Esophagus squamous epithelium (tissue), 5 donors: ENCODE results near the gene ARSA. TPM values are rescaled to one million over a fixed set of nuclear protein-coding genes. Genes with fewer than 3 reads are reported as not detected.
"Not testable (repeated sequence)": the region's sequence is repeated elsewhere in the genome, so short reads cannot be mapped to it uniquely, and the experiment has no call there.

Experiments
- DNase-seq: peaks from one replicate; lab custom pipeline; 2025; lab: John Stamatoyannopoulos, UW
- H3K27ac ChIP-seq, 4 donors: fragments of 200-600 bp; sonication (generic); one replicate each; pipeline ENCODE4 v1.5.1; 2016 to 2019; ENCODE audit warnings: mild to moderate bottlenecking in 1 of 4
- H3K27me3 ChIP-seq, 4 donors: fragments of 200-600 bp; sonication (generic); 1 replicate in 3 of 4; 2 replicates in 1 of 4; pipeline versions ENCODE4 v1.5.1 to v1.6.0; 2017 to 2021; ENCODE audit warnings: antibody characterized with exemption in 1 of 4
- H3K36me3 ChIP-seq, 3 donors: fragments of 200-600 bp; sonication (generic); one replicate each; pipeline ENCODE4 v1.5.1; 2016 to 2019
- H3K4me1 ChIP-seq, 3 donors: fragments of 200-600 bp; sonication (generic); one replicate each; pipeline ENCODE4 v1.5.1; 2017 to 2019
- H3K4me3 ChIP-seq, 4 donors: fragments of 200-600 bp; sonication (generic); 1 replicate in 3 of 4; 2 replicates in 1 of 4; pipeline ENCODE4 v1.5.1; 2016 to 2019; ENCODE audit warnings: mild to moderate bottlenecking in 2 of 4, moderate library complexity in 1 of 4
- H3K9me3 ChIP-seq, 3 donors: fragments of 200-600 bp; sonication (generic); one replicate each; pipeline ENCODE4 v1.5.1; 2016 to 2019
- CTCF ChIP-seq, 6 experiments: fragments of 450-650 bp in 4 of 6; fragments of 200-600 bp in 2 of 6; sonication (generic) in 2 of 6; IDR thresholded peaks; one replicate each; pipeline ENCODE4 v1.5.1; 2016 to 2019; ENCODE audit warnings: antibody characterized with exemption in 6 of 6, mild to moderate bottlenecking in 4 of 6, moderate library complexity in 4 of 6
- POLR2A ChIP-seq, 4 donors: fragments of 450-650 bp; IDR thresholded peaks; one replicate each; pipeline ENCODE4 v1.6.1; 2017; ENCODE audit warnings: antibody characterized with exemption in 4 of 4, mild to moderate bottlenecking in 4 of 4, moderate library complexity in 3 of 4
- WGBS, 2 donors: methylation state at CpG; one replicate each; pipeline ENCODE4 v1.1.5; 2018; 5-methylcytosine and 5-hydroxymethylcytosine counted together
- intact Hi-C: fragments of 100-400 bp; cut with DNase I; formaldehyde crosslinking; loops from one replicate; pipeline ENCODE4 v1.15.0; 2022
- total RNA-seq, 4 donors: library from RNA; depleted of rRNA; stranded (reverse); fragments of >200 nt; gene quantifications; one replicate each; pipeline ENCODE4 v1.1.0, GENCODE V29; 2016
- donor health status: DM: yes; HTN: yes; CAD: no.

ARSA gene
- total RNA-seq, 4 donors from 2014 or later, result 18.7 to 47.0 (median 28.6) TPM

GRCh38 chr22:50653256-50653655, 25.3 kb upstream of the ARSA start:
- 89 to 90% methylated on average over 10 of the region's 10 CpGs for WGBS, 2 donors
- TF ChIP-seq POLR2A (IDR thresholded peaks at IDR 0.05), result no peak
- TF ChIP-seq CTCF (IDR thresholded peaks at IDR 0.05), result no peak
- intact Hi-C loops, result no loop called here
- H3K4me3 ChIP-seq, result no peak overlapping the region
- DNase-seq, result no peak
- peaks cover 0 to 12% (median 10%) of the 10 kb centered on the region in 3 donors for H3K9me3 ChIP-seq
- H3K27me3 ChIP-seq, result peaks cover 0 to 43% (median 0%) of the 10 kb centered on the region in 4 donors
- H3K36me3 ChIP-seq, result no peaks in the 10 kb centered on the region
- no peak overlapping the region for H3K27ac ChIP-seq
- peaks cover 0 to 3% (median 0%) of the 10 kb centered on the region in 3 donors for H3K4me1 ChIP-seq

DNA sequence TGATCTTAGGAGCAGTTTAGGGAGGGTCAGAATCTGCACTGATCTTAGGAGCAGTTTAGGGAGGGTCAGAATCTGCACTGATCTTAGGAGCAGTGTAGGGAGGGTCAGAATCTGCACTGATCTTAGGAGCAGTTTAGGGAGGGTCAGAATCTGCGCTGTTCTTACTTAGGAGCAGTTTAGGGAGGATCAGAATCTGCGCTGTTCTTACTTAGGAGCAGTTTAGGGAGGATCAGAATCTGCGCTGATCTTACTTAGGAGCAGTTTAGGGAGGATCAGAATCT, 15.8 kb upstream of the ARSA start:
- DNase-seq, H3K27ac ChIP-seq, intact Hi-C loops, H3K4me3 ChIP-seq, H3K36me3 ChIP-seq: not testable (repeated sequence)
- 74% methylated on average over 3 of the region's 3 CpGs for WGBS, 2 donors
- Histone ChIP-seq H3K4me1 (peaks cover 0 to 15% (median 13%) of the 10 kb centered on the region in 3 donors), H3K27me3 (peaks cover 0 to 54% (median 0%) of the 10 kb centered on the region in 4 donors), H3K9me3 (peaks cover 0 to 10% (median 7%) of the 10 kb centered on the region in 3 donors)

GRCh38 chr22:50643021-50643820, 15.3 kb upstream of the ARSA start:
- H3K4me3 ChIP-seq, DNase-seq, H3K27ac ChIP-seq, H3K9me3 ChIP-seq, H3K36me3 ChIP-seq, intact Hi-C loops: not testable (repeated sequence)
- H3K4me1 ChIP-seq, result peaks cover 0 to 15% (median 13%) of the 10 kb centered on the region in 3 donors
- H3K27me3 ChIP-seq, result peaks cover 0 to 54% (median 0%) of the 10 kb centered on the region in 4 donors
- WGBS, 2 donors, result 87 to 91% methylated on average over 11 of the region's 17 CpGs

DNA sequence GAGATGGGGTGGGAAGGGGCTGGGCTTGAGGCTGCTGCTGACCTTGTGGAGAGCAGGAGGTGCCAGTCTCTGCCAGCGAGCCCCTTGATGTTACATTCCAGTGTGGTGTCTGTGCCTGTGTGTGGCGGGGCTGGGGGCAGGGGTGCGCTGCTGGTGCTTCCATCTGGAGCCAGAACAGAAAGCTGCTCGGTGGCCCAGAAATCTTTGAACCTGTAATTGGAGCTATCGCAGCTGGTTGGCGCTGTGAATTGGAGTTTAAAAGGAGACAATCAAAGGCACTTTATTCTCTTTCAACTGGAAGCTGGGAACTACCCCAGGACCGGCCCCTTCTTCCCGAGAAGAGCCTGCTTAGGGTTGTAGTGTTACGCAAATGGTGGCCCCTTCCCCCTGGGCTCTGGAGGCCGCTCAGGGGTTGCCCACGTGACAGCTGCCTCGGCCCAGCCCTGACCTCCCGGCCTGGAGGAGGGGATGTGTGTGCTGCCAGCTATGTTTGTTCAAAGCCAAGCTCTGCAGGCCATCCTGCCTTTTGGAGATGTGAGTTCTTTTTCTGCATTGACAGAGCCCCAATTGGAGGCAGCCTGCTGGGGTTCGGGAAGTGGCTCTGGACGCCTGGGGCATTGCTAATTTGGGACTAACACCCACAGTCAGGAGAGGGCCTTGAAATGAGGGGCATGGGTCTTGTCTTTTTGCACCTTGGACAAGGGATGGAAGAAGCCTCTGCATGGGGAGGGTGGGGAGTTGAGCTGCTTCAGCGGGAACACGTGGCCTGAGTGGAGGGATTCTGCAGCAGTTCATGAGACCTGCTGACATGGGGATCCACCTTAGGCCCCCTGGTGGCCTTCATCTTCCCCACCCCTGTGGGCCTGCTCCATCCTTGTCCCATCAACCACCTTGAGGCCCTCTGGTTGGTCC, 14.0 kb upstream of the ARSA start:
- Histone ChIP-seq H3K36me3 (no peaks in the 10 kb centered on the region), H3K9me3 (no peaks in the 10 kb centered on the region), H3K4me1 (peaks cover 0 to 15% (median 13%) of the 10 kb centered on the region in 3 donors), H3K4me3 (no peak overlapping the region), H3K27me3 (peaks cover 0 to 54% (median 0%) of the 10 kb centered on the region in 4 donors), H3K27ac (peak overlapping the region in 1 of 4 donors; percentile 54)
- TF ChIP-seq POLR2A (IDR thresholded peaks at IDR 0.05), result no peak
- TF ChIP-seq CTCF (IDR thresholded peaks at IDR 0.05), result peak in 5 of 6 experiments; percentile 12 to 37 (median 18)
- intact Hi-C loops, result no loop called here
- no peak for DNase-seq
- WGBS, 2 donors, result 27 to 29% methylated on average over 3 to 9 of the region's 17 CpGs

- no peak overlapping the region for H3K4me3 ChIP-seq
- H3K4me1 ChIP-seq, result peaks cover 0 to 15% (median 13%) of the 10 kb centered on the region in 3 donors
- H3K36me3 ChIP-seq, result no peaks in the 10 kb centered on the region
- H3K27ac ChIP-seq, result peak overlapping the region in 2 of 4 donors; percentile 54 to 58
- no peak for DNase-seq
- peaks cover 0 to 47% (median 0%) of the 10 kb centered on the region in 4 donors for H3K27me3 ChIP-seq
- intact Hi-C loops, result no loop called here
- WGBS, 2 donors, result 83 to 92% methylated on average over 8 to 11 of the region's 15 CpGs
- TF ChIP-seq POLR2A (IDR thresholded peaks at IDR 0.05) (no peak), CTCF (IDR thresholded peaks at IDR 0.05) (no peak)
- no peaks in the 10 kb centered on the region for H3K9me3 ChIP-seq
Measured at GRCh38 chr22:50640857-50641647, 13.1 kb upstream of the ARSA start.

GRCh38 chr22:50640296-50640695, 12.3 kb upstream of the ARSA start:
- Histone ChIP-seq H3K27me3 (peaks cover 0 to 39% (median 0%) of the 10 kb centered on the region in 4 donors), H3K4me1 (peaks cover 0 to 15% (median 13%) of the 10 kb centered on the region in 3 donors)
- WGBS, 2 donors, result 90% methylated on average over 7 to 12 of the region's 12 CpGs
- H3K36me3 ChIP-seq, DNase-seq, intact Hi-C loops, H3K27ac ChIP-seq, H3K4me3 ChIP-seq, H3K9me3 ChIP-seq: not testable (repeated sequence)
